C4-2B (cell line): ENCODE results near the gene EXD1.

ENCODE experiments used
- CTCF ChIP-seq: fragments of 450-650 bp; conservative IDR thresholded peaks from 2 replicates; pipeline ENCODE4 v1.5.1; 2017; ENCODE audit warnings: mild to moderate bottlenecking
- ZFX ChIP-seq: fragments of 450-650 bp; IDR thresholded peaks from 2 replicates; pipeline ENCODE4 v1.6.1; 2017

GRCh38 chr15:41154412-41154811, 76.1 kb downstream of the EXD1 start:
- TF ChIP-seq CTCF (no peak), ZFX (no peak)
